GM23338 (cell line): ENCODE data around the gene SETBP1.

Experiments
- JUNB ChIP-seq: IDR thresholded peaks from one replicate; pipeline ENCODE4 v1.6.1; 2016; ENCODE audit warnings: antibody characterized with exemption; ENCODE audit not compliant: unreplicated experiment
- POLR2AphosphoS5 ChIP-seq: IDR thresholded peaks from 2 replicates; pipeline ENCODE4 v1.6.1; 2016; ENCODE audit warnings: antibody characterized with exemption, low read depth
- ZNF114 ChIP-seq: fragments of 250-450 bp; sonication (Bioruptor Pico); IDR thresholded peaks from 2 replicates; pipeline ENCODE4 v1.5.0; 2020; ENCODE audit warnings: mild to moderate bottlenecking, moderate library complexity
- TF ChIP-seq, protein P1 (sequence below): IDR thresholded peaks from one replicate; pipeline ENCODE4 v1.6.1; 2018; ENCODE audit warnings: antibody characterized with exemption; ENCODE audit not compliant: unreplicated experiment
- TF ChIP-seq, protein P2 (sequence below), 2 experiments: fragments of 200-600 bp in 1 of 2; sonication (generic) in 1 of 2; conservative IDR thresholded peaks; 2 replicates each; pipeline versions ENCODE4 v1.5.1 to v1.6.1; 2016 to 2017; ENCODE audit warnings: antibody characterized with exemption in 2 of 2, low read depth in 2 of 2, mild to moderate bottlenecking in 2 of 2, moderate library complexity in 1 of 2

DNA sequence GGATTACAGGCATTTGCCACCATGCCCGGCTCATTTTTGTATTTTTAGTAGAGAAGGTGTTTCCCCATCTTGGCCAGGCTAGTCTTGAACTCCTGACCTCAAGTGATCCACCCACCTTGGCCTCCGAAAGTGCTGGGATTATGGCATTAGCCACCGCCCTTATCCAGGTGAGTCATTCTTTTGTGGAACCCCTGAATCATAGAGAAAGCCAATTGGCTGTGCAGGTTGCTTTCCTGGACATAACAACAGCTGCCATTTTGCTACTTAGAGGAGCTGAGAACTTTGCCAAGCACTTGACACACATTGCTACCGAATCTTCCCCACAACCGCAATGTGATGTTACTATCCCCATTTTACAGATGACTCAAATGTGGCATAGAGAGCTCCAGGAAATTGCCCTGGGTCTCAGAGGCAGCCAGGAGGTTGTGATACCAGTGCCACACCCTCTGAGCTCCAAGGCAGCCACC is 36.0 kb downstream of the SETBP1 start:
- TF ChIP-seq, protein P1, sequence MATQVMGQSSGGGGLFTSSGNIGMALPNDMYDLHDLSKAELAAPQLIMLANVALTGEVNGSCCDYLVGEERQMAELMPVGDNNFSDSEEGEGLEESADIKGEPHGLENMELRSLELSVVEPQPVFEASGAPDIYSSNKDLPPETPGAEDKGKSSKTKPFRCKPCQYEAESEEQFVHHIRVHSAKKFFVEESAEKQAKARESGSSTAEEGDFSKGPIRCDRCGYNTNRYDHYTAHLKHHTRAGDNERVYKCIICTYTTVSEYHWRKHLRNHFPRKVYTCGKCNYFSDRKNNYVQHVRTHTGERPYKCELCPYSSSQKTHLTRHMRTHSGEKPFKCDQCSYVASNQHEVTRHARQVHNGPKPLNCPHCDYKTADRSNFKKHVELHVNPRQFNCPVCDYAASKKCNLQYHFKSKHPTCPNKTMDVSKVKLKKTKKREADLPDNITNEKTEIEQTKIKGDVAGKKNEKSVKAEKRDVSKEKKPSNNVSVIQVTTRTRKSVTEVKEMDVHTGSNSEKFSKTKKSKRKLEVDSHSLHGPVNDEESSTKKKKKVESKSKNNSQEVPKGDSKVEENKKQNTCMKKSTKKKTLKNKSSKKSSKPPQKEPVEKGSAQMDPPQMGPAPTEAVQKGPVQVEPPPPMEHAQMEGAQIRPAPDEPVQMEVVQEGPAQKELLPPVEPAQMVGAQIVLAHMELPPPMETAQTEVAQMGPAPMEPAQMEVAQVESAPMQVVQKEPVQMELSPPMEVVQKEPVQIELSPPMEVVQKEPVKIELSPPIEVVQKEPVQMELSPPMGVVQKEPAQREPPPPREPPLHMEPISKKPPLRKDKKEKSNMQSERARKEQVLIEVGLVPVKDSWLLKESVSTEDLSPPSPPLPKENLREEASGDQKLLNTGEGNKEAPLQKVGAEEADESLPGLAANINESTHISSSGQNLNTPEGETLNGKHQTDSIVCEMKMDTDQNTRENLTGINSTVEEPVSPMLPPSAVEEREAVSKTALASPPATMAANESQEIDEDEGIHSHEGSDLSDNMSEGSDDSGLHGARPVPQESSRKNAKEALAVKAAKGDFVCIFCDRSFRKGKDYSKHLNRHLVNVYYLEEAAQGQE = no peak
- TF ChIP-seq JUNB = no peak
- TF ChIP-seq, protein P2, sequence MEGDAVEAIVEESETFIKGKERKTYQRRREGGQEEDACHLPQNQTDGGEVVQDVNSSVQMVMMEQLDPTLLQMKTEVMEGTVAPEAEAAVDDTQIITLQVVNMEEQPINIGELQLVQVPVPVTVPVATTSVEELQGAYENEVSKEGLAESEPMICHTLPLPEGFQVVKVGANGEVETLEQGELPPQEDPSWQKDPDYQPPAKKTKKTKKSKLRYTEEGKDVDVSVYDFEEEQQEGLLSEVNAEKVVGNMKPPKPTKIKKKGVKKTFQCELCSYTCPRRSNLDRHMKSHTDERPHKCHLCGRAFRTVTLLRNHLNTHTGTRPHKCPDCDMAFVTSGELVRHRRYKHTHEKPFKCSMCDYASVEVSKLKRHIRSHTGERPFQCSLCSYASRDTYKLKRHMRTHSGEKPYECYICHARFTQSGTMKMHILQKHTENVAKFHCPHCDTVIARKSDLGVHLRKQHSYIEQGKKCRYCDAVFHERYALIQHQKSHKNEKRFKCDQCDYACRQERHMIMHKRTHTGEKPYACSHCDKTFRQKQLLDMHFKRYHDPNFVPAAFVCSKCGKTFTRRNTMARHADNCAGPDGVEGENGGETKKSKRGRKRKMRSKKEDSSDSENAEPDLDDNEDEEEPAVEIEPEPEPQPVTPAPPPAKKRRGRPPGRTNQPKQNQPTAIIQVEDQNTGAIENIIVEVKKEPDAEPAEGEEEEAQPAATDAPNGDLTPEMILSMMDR (conservative IDR thresholded peaks at IDR 0.05; ENCODE audit: low read depth in 2 of 2) = no peak
- TF ChIP-seq ZNF114 (CRISPR knock-in tag) = no peak
- TF ChIP-seq POLR2AphosphoS5 = no peak
